Neuronal stem cell (in vitro differentiated cells): ENCODE measurements around the gene ENOX2.

Source experiments
- DNase-seq: peaks from one replicate; pipeline ENCODE4 v3.0.0-alpha.2; 2013; ENCODE audit warnings: low spot score
- H2AFZ ChIP-seq: one replicate; pipeline ENCODE4 v1.6.1; 2013; ENCODE audit warnings: mild to moderate bottlenecking, low read length, inconsistent platforms
- H2AK5ac ChIP-seq: 2 replicates; pipeline ENCODE4 v1.6.1; 2013; ENCODE audit warnings: low read depth, mild to moderate bottlenecking, inconsistent platforms, low read length, moderate library complexity, mixed read lengths
- H2BK120ac ChIP-seq: 2 replicates; pipeline ENCODE4 v1.6.1; 2013; ENCODE audit warnings: low read depth, mild to moderate bottlenecking, inconsistent platforms, low read length, moderate library complexity, mixed read lengths
- H2BK12ac ChIP-seq: one replicate; pipeline ENCODE4 v1.6.1; 2013; ENCODE audit warnings: low read length, inconsistent platforms
- H2BK15ac ChIP-seq: 2 replicates; pipeline ENCODE4 v1.6.1; 2013; ENCODE audit warnings: mild to moderate bottlenecking, low read length, inconsistent platforms, mixed read lengths
- H2BK5ac ChIP-seq: one replicate; pipeline ENCODE4 v1.6.1; 2013; ENCODE audit warnings: inconsistent platforms, mild to moderate bottlenecking, low read length, moderate library complexity
- H3K14ac ChIP-seq: one replicate; pipeline ENCODE4 v1.6.1; 2013; ENCODE audit warnings: low read length, inconsistent platforms
- H3K18ac ChIP-seq: 2 replicates; pipeline ENCODE4 v1.6.1; 2013; ENCODE audit warnings: low read length, inconsistent platforms
- H3K23ac ChIP-seq: 2 replicates; pipeline ENCODE4 v1.6.1; 2013; ENCODE audit warnings: low read depth, mild to moderate bottlenecking, mixed read lengths, low read length, inconsistent platforms; ENCODE audit not compliant: poor library complexity
- H3K27ac ChIP-seq: replicated peaks from 3 replicates; pipeline ENCODE4 v1.5.1; 2013; ENCODE audit warnings: low read length, inconsistent platforms
- H3K27me3 ChIP-seq, 3 experiments: 2 replicates each; pipeline ENCODE4 v1.6.1; 2013; ENCODE audit warnings: low read length in 3 of 3, mild to moderate bottlenecking in 2 of 3, inconsistent platforms in 1 of 3, low read depth in 1 of 3, mixed read lengths in 1 of 3, moderate library complexity in 1 of 3; ENCODE audit not compliant: control insufficient read depth in 3 of 3, insufficient read depth in 3 of 3
- H3K36me3 ChIP-seq, 2 donors: replicated peaks in 1 of 2; 2 replicates each; pipeline ENCODE4 v1.6.1; 2013; ENCODE audit warnings: low read length in 2 of 2; ENCODE audit not compliant: control insufficient read depth in 2 of 2, insufficient read depth in 2 of 2
- H3K4ac ChIP-seq: 2 replicates; pipeline ENCODE4 v1.6.1; 2013; ENCODE audit warnings: inconsistent platforms, mild to moderate bottlenecking, low read length, moderate library complexity
- H3K4me1 ChIP-seq, 2 donors: 1 replicate in 1 of 2; 2 replicates in 1 of 2; pipeline ENCODE4 v1.6.1; 2013; ENCODE audit warnings: low read length in 2 of 2, low read depth in 1 of 2; ENCODE audit not compliant: control insufficient read depth in 2 of 2, insufficient read depth in 1 of 2
- H3K4me2 ChIP-seq: one replicate; pipeline ENCODE4 v1.6.1; 2013; ENCODE audit warnings: mild to moderate bottlenecking, low read length, inconsistent platforms; ENCODE audit not compliant: insufficient read depth, poor library complexity, severe bottlenecking
- H3K4me3 ChIP-seq, 2 donors: 2 replicates each; pipeline ENCODE4 v1.5.1; 2013; ENCODE audit warnings: low read length in 2 of 2, mild to moderate bottlenecking in 2 of 2, inconsistent platforms in 1 of 2, moderate library complexity in 1 of 2
- H3K79me1 ChIP-seq: one replicate; pipeline ENCODE4 v1.6.1; 2013; ENCODE audit warnings: low read depth, mild to moderate bottlenecking, inconsistent platforms, low read length, moderate library complexity
- H3K9ac ChIP-seq: one replicate; pipeline ENCODE4 v1.6.1; 2013; ENCODE audit warnings: mild to moderate bottlenecking, low read depth, low read length, inconsistent platforms; ENCODE audit not compliant: poor library complexity
- H3K9me3 ChIP-seq, 2 donors: replicated peaks in 1 of 2; 2 replicates each; pipeline versions ENCODE3 to v1.6.1; 2013; ENCODE audit warnings: low read length in 2 of 2, mild to moderate bottlenecking in 2 of 2, inconsistent platforms in 1 of 2, low read depth in 1 of 2, mixed read lengths in 1 of 2, moderate library complexity in 1 of 2; ENCODE audit not compliant: control insufficient read depth in 2 of 2, insufficient read depth in 1 of 2
- H4K8ac ChIP-seq: one replicate; pipeline ENCODE4 v1.6.1; 2013; ENCODE audit warnings: low read depth, mild to moderate bottlenecking, inconsistent platforms, low read length, moderate library complexity
- H4K91ac ChIP-seq: one replicate; pipeline ENCODE4 v1.6.1; 2013; ENCODE audit warnings: low read length, low read depth, mild to moderate bottlenecking, inconsistent platforms; ENCODE audit not compliant: poor library complexity
- whole genome bisulfite sequencing, 2 donors: extraction: QIAGEN DNeasy Blood & Tissue Kit; methylation state at CpG; one replicate each; pipeline ENCODE4 v1.1.7; 2013; ENCODE audit warnings: missing lambda C conversion rate in 2 of 2, mixed read lengths in 1 of 2; ENCODE audit not compliant: insufficient read length in 2 of 2, insufficient replicate concordance in 1 of 2; ENCODE audit errors: extremely low coverage in 2 of 2; 5-methylcytosine and 5-hydroxymethylcytosine counted together

ENOX2 gene

GRCh38 chrX:130606425-130606824, 296.6 kb downstream of the ENOX2 start:
- Histone ChIP-seq H3K4ac (no peak overlapping the region), H2BK15ac (no peak overlapping the region), H2AFZ (no peak overlapping the region), H3K14ac (no peak overlapping the region), H3K36me3 (no peaks in the 10 kb centered on the region), H3K23ac (no peak overlapping the region), H3K9ac (no peak overlapping the region), H2BK12ac (no peak overlapping the region), H3K27ac (no peak overlapping the region), H3K4me1 (no peaks in the 10 kb centered on the region), H3K79me1 (no peaks in the 10 kb centered on the region), H3K18ac (no peak overlapping the region), H4K8ac (no peak overlapping the region), H3K4me2 (no peak overlapping the region), H2AK5ac (no peak overlapping the region), H2BK5ac (no peak overlapping the region), H4K91ac (no peak overlapping the region), H3K4me3 (no peak overlapping the region), H3K27me3 (peaks cover 0 to 8% (median 0%) of the 10 kb centered on the region in 3 experiments), H2BK120ac (no peak overlapping the region), H3K9me3 (no peaks in the 10 kb centered on the region)
- no peak for DNase-seq
- WGBS, 2 donors: no CpG with 5 or more reads among the region's 4 CpGs

GRCh38 chrX:130604882-130605281, 298.1 kb downstream of the ENOX2 start:
- no peak overlapping the region for H2BK15ac ChIP-seq
- no peak overlapping the region for H2BK120ac ChIP-seq
- no peaks in the 10 kb centered on the region for H3K79me1 ChIP-seq
- H2BK12ac ChIP-seq: no peak overlapping the region
- no peak for DNase-seq
- H3K36me3 ChIP-seq: no peaks in the 10 kb centered on the region
- H2AFZ ChIP-seq: no peak overlapping the region
- no CpG with 5 or more reads among the region's 3 CpGs for WGBS, 2 donors
- H2BK5ac ChIP-seq: no peak overlapping the region
- H3K4me3 ChIP-seq: no peak overlapping the region
- H3K14ac ChIP-seq: no peak overlapping the region
- H3K4me2 ChIP-seq: no peak overlapping the region
- no peaks in the 10 kb centered on the region for H3K4me1 ChIP-seq
- H3K18ac ChIP-seq: no peak overlapping the region
- H3K27ac ChIP-seq: no peak overlapping the region
- no peak overlapping the region for H4K8ac ChIP-seq
- no peaks in the 10 kb centered on the region for H3K9me3 ChIP-seq
- H3K4ac ChIP-seq: no peak overlapping the region
- H3K23ac ChIP-seq: no peak overlapping the region
- no peak overlapping the region for H2AK5ac ChIP-seq
- no peak overlapping the region for H3K9ac ChIP-seq
- no peak overlapping the region for H4K91ac ChIP-seq
- H3K27me3 ChIP-seq: peaks cover 0 to 12% (median 0%) of the 10 kb centered on the region in 3 experiments

GRCh38 chrX:130594453-130594916, 308.5 kb downstream of the ENOX2 start:
- Histone ChIP-seq H2BK15ac (no peak overlapping the region), H3K4me3 (no peak overlapping the region), H4K91ac (no peak overlapping the region), H3K36me3 (no peaks in the 10 kb centered on the region), H3K27me3 (no peaks in the 10 kb centered on the region), H3K4me1 (no peaks in the 10 kb centered on the region), H3K4me2 (no peak overlapping the region), H2BK120ac (no peak overlapping the region), H3K18ac (no peak overlapping the region), H3K14ac (no peak overlapping the region), H3K9me3 (no peaks in the 10 kb centered on the region), H2BK5ac (no peak overlapping the region), H2AFZ (peak overlapping the region; percentile 71), H3K23ac (no peak overlapping the region), H4K8ac (no peak overlapping the region), H3K27ac (no peak overlapping the region), H2AK5ac (no peak overlapping the region), H3K9ac (no peak overlapping the region), H2BK12ac (no peak overlapping the region), H3K4ac (no peak overlapping the region), H3K79me1 (no peaks in the 10 kb centered on the region)
- no peak for DNase-seq
- WGBS, 2 donors: no CpG with 5 or more reads among the region's 9 CpGs

- Histone ChIP-seq H3K27ac (no peak overlapping the region), H3K23ac (no peak overlapping the region), H3K27me3 (peaks cover 0 to 2% (median 0%) of the 10 kb centered on the region in 3 experiments), H3K4ac (no peak overlapping the region), H2AK5ac (no peak overlapping the region), H3K36me3 (no peaks in the 10 kb centered on the region), H3K4me2 (no peak overlapping the region), H3K4me3 (no peak overlapping the region), H4K91ac (no peak overlapping the region), H2BK120ac (no peak overlapping the region), H2BK12ac (no peak overlapping the region), H2BK5ac (no peak overlapping the region), H3K9ac (no peak overlapping the region), H4K8ac (no peak overlapping the region), H3K18ac (no peak overlapping the region), H3K79me1 (no peaks in the 10 kb centered on the region), H3K4me1 (no peaks in the 10 kb centered on the region), H2BK15ac (no peak overlapping the region), H3K9me3 (no peaks in the 10 kb centered on the region), H2AFZ (peak overlapping the region; percentile 71), H3K14ac (no peak overlapping the region)
- DNase-seq: no peak
- WGBS, 2 donors: no CpG with 5 or more reads among the region's 9 CpGs
Measured at GRCh38 chrX:130593911-130594310, 309.1 kb downstream of the ENOX2 start.
